Hepatocyte (in vitro differentiated cells): ENCODE results near the gene NANOS2. TPM values are rescaled to one million over a fixed set of nuclear protein-coding genes. Genes with fewer than 3 reads are reported as not detected.
A peak's percentile ranks its signal among the peaks of the same experiment; 100 is the strongest.

Experiments used
- DNase-seq: peaks from one replicate; pipeline ENCODE4 v3.0.0-alpha.2; 2016; ENCODE audit warnings: low spot score
- H2AFZ ChIP-seq: fragments of 200-600 bp; sonication (generic); 2 replicates; pipeline ENCODE4 v1.6.0; 2016; ENCODE audit warnings: antibody characterized with exemption, mild to moderate bottlenecking
- H3K27ac ChIP-seq: fragments of 200-600 bp; sonication (generic); 2 replicates; pipeline ENCODE4 v1.5.1; 2016; ENCODE audit warnings: mild to moderate bottlenecking
- H3K27me3 ChIP-seq: fragments of 200-600 bp; sonication (generic); 2 replicates; pipeline ENCODE4 v1.6.1; 2016
- H3K36me3 ChIP-seq: fragments of 200-600 bp; sonication (generic); replicated peaks from 2 replicates; pipeline ENCODE4 v1.5.1; 2016; ENCODE audit warnings: low read depth; ENCODE audit not compliant: insufficient read depth
- H3K4me1 ChIP-seq: fragments of 200-600 bp; sonication (generic); 2 replicates; pipeline ENCODE4 v1.5.1; 2016; ENCODE audit warnings: mild to moderate bottlenecking, moderate library complexity; ENCODE audit not compliant: insufficient read depth
- H3K4me2 ChIP-seq: fragments of 200-600 bp; sonication (generic); 2 replicates; pipeline ENCODE4 v1.6.0; 2016
- H3K4me3 ChIP-seq: fragments of 200-600 bp; sonication (generic); 2 replicates; pipeline ENCODE4 v1.5.1; 2016; ENCODE audit warnings: mild to moderate bottlenecking
- H3K79me2 ChIP-seq: fragments of 200-600 bp; sonication (generic); 2 replicates; pipeline ENCODE4 v1.6.0; 2017; ENCODE audit warnings: mild to moderate bottlenecking
- H3K9me2 ChIP-seq: fragments of 200-600 bp; sonication (generic); replicated peaks from 2 replicates; pipeline ENCODE4 v1.6.0; 2017; ENCODE audit warnings: mild to moderate bottlenecking; ENCODE audit not compliant: insufficient read depth
- H3K9me3 ChIP-seq: fragments of 200-600 bp; sonication (generic); 2 replicates; pipeline ENCODE4 v1.5.1; 2016; ENCODE audit warnings: low read depth, mild to moderate bottlenecking
- H4K20me1 ChIP-seq: fragments of 200-600 bp; sonication (generic); 2 replicates; pipeline ENCODE4 v1.6.0; 2016; ENCODE audit warnings: mild to moderate bottlenecking; ENCODE audit not compliant: insufficient read depth, poor library complexity, severe bottlenecking
- CTCF ChIP-seq: fragments of 200-600 bp; sonication (generic); IDR thresholded peaks from 2 replicates; pipeline ENCODE4 v1.5.1; 2016; ENCODE audit warnings: antibody characterized with exemption, mild to moderate bottlenecking; ENCODE audit not compliant: poor library complexity
- EZH2 ChIP-seq: fragments of 200-600 bp; sonication (generic); IDR thresholded peaks from 2 replicates; pipeline ENCODE4 v1.6.1; 2016; ENCODE audit warnings: antibody characterized with exemption, mild to moderate bottlenecking, borderline replicate concordance
- EZH2phosphoT487 ChIP-seq: fragments of 200-600 bp; sonication (generic); IDR thresholded peaks from one replicate; pipeline ENCODE4 v1.6.1; 2018; ENCODE audit warnings: antibody characterized with exemption, mild to moderate bottlenecking, low read depth, moderate library complexity; ENCODE audit not compliant: unreplicated experiment, severe bottlenecking
- WGBS: methylation state at CpG from one replicate; pipeline ENCODE4 v1.1.6; 2016; ENCODE audit warnings: low lambda C conversion rate; ENCODE audit errors: missing lambda C conversion rate; 5-methylcytosine and 5-hydroxymethylcytosine counted together
- polyA plus RNA-seq: library from polyadenylated mRNA; unstranded; fragments of >200 nt; fragmentation: Nextera tagmentation; extraction: Ambion mirVana; gene quantifications from 2 replicates; pipeline ENCODE4 v1.2.1, GENCODE V29; 2016
- total RNA-seq: library from RNA; depleted of rRNA; stranded (reverse); fragments of >200 nt; gene quantifications from 2 replicates; pipeline ENCODE4 v1.2.3, GENCODE V29; 2014

The NANOS2 gene
- total and polyA plus RNA-seq, 2 experiments from 2014 or later: not detected

DNA sequence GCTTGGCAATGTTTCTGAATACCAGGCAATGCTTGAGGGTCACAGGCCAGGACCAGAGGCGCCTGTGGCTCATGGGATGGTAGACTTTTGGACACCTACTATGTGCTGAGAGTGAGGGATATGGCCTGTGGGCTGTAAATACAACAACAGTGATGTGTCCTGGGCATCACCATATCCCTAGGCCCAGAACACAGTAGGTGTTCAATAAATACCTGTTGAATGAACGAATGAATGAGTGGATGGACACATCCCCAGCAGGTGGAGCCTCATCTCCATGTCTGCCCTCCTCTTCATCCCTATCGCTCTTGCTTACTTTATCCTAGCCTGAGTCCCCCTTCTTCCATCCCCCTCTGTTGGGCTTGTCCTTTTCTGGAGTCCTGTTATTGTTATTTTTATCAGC, 16.5 kb upstream of the NANOS2 start:
- no peaks in the 10 kb centered on the region for H3K79me2 ChIP-seq
- no peak overlapping the region for H2AFZ ChIP-seq
- no peak overlapping the region for H3K27ac ChIP-seq
- TF ChIP-seq CTCF: no peak
- TF ChIP-seq EZH2phosphoT487: no peak
- TF ChIP-seq EZH2: no peak
- peaks cover 10% of the 10 kb centered on the region for H3K27me3 ChIP-seq
- DNase-seq: no peak
- 71% methylated on average over 3 of the region's 3 CpGs for WGBS
- no peaks in the 10 kb centered on the region for H4K20me1 ChIP-seq
- no peaks in the 10 kb centered on the region for H3K9me2 ChIP-seq
- no peaks in the 10 kb centered on the region for H3K4me1 ChIP-seq
- H3K4me3 ChIP-seq: no peak overlapping the region
- H3K36me3 ChIP-seq: no peaks in the 10 kb centered on the region
- no peaks in the 10 kb centered on the region for H3K9me3 ChIP-seq
- H3K4me2 ChIP-seq: no peak overlapping the region

DNA sequence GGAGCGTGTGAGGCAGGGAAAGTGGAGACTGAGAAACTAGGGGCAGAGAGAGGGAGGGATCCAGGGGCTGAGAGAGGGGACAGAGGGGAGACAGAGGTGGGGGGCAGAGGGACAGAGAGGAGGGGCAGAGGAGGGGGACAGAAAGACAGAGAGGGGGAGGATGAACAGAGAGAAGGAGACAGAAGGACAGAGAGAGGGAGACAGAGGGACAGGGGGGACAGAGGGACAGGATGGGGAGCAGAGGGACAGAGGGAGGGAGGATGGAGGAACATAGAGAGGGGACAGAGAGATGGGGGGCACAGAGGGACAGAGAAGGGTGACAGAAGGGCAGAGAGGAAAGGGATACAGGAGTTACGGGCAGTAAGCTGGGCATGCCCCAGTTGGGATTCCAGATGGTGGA, 14.7 kb upstream of the NANOS2 start:
- Histone ChIP-seq H4K20me1 (no peaks in the 10 kb centered on the region), H2AFZ (no peak overlapping the region), H3K79me2 (no peaks in the 10 kb centered on the region), H3K4me2 (no peak overlapping the region), H3K27me3 (no peaks in the 10 kb centered on the region), H3K9me3 (no peaks in the 10 kb centered on the region), H3K4me1 (no peaks in the 10 kb centered on the region), H3K4me3 (no peak overlapping the region), H3K9me2 (no peaks in the 10 kb centered on the region), H3K27ac (no peak overlapping the region), H3K36me3 (no peaks in the 10 kb centered on the region)
- TF ChIP-seq EZH2 (no peak), EZH2phosphoT487 (no peak), CTCF (no peak)
- DNase-seq: no peak
- 100% methylated on average over 2 of the region's 2 CpGs for WGBS

- Histone ChIP-seq H3K36me3 (no peaks in the 10 kb centered on the region), H3K79me2 (no peaks in the 10 kb centered on the region), H3K9me3 (no peaks in the 10 kb centered on the region), H3K4me1 (no peaks in the 10 kb centered on the region), H2AFZ (no peak overlapping the region), H3K9me2 (no peaks in the 10 kb centered on the region), H3K27ac (no peak overlapping the region), H4K20me1 (no peaks in the 10 kb centered on the region), H3K4me2 (peak overlapping the region; percentile 62), H3K27me3 (no peaks in the 10 kb centered on the region), H3K4me3 (no peak overlapping the region)
- 12% methylated on average over 33 of the region's 33 CpGs for WGBS
- DNase-seq: peak; percentile 95
- TF ChIP-seq EZH2phosphoT487 (no peak), CTCF (peak; percentile 7), EZH2 (no peak)
These were observed 13.1 kb upstream of the NANOS2 start for GRCh38 chr19:45927565-45928261.
